ENCODE results near the gene CTIF.

GRCh38 chr18:48635806-48636205 lies 97.0 kb downstream of the CTIF start:
- no peak for TF ChIP-seq POLR2A (IDR thresholded peaks at IDR 0.05; ENCODE audit: low read depth, low read length)
- TF ChIP-seq POLR2AphosphoS5 (IDR thresholded peaks at IDR 0.05; ENCODE audit: low read depth, low read length) = no peak
- no peak for TF ChIP-seq TAF1 (IDR thresholded peaks at IDR 0.05; ENCODE audit: borderline replicate concordance, low read depth, low read length)
